ENCODE results near the gene GMCL2. TPM values are rescaled to one million over a fixed set of nuclear protein-coding genes. Genes with fewer than 3 reads are reported as not detected.

The GMCL2 gene
- total and polyA plus RNA-seq, 9 of the 15 experiments (the other 6 are each of a cell fraction or from before 2014, with no cell fraction given) = 0.04 TPM; not detected in 8

- H3K9me3 ChIP-seq (replicated peaks; ENCODE audit: control insufficient read depth, insufficient read depth, low read depth, low read length) = no peaks in the 10 kb centered on the region
- no TSS peak for BruUV-seq (replicated peaks)
- WGBS (ENCODE audit: insufficient coverage, low coverage, missing lambda C conversion rate) = 8% methylated on average over 2 of the region's 2 CpGs
- H3K9ac ChIP-seq (ENCODE audit: insufficient read depth in 1 of 2, low read depth in 2 of 2, low read length in 2 of 2) = no peak overlapping the region
- H3K4me2 ChIP-seq (ENCODE audit: insufficient read depth, low read length) = no peak overlapping the region
- no peak overlapping the region for H3K27ac ChIP-seq (ENCODE audit: extremely low read depth, low read depth, low read length)
- H3K9me1 ChIP-seq (ENCODE audit: control insufficient read depth, insufficient read depth, low read length) = no peaks in the 10 kb centered on the region
- FAIRE-seq (no peak), DNase-seq (ENCODE audit: extremely low read depth in 1 of 4, low spot score in 3 of 4) (peak in 1 of 4 experiments; percentile 2), ATAC-seq (no peak)
- H3K4me3 ChIP-seq = no peak overlapping the region
- intact Hi-C loops (cut with micrococcal nuclease) (no loop called here), in situ Hi-C loops (cut with MboI) (no loop called here)
- no peaks in the 10 kb centered on the region for H3K36me3 ChIP-seq (ENCODE audit: control insufficient read depth, insufficient read depth, low read length)
- no peaks in the 10 kb centered on the region for H3K79me2 ChIP-seq (ENCODE audit: control insufficient read depth, insufficient read depth, low read length)
- H4K20me1 ChIP-seq (replicated peaks; ENCODE audit: control insufficient read depth, insufficient read depth, low read length) = no peaks in the 10 kb centered on the region
- H3K27me3 ChIP-seq (ENCODE audit: control insufficient read depth in 2 of 2, insufficient read depth in 2 of 2, low read length in 2 of 2) = peaks cover 6 to 14% of the 10 kb centered on the region in 2 experiments; a peak in 3 of 5 replicates
- H3K4me1 ChIP-seq (replicated peaks in 1 of 2; ENCODE audit: control insufficient read depth in 2 of 2, insufficient read depth in 2 of 2, low read length in 2 of 2) = peaks cover 0 to 3% of the 10 kb centered on the region in 2 experiments; a peak in 2 of 5 replicates
- CTCF ChIA-PET (ENCODE audit: low intra/inter-chr PET ratio) = no interaction called here
- POLR2A ChIA-PET = interaction anchor here (0.7 kb wide), 1 partner anchor 10 kb away, joined by 3 read pairs; no protein-coding TSS in a partner anchor
- no peak overlapping the region for H2AFZ ChIP-seq (ENCODE audit: low read depth, low read length)
- TF ChIP-seq MGA (IDR thresholded peaks at IDR 0.05) (no peak), SMAD4 (CRISPR knock-in tag; conservative IDR thresholded peaks at IDR 0.05) (no peak), PURB (CRISPR knock-in tag; IDR thresholded peaks at IDR 0.05; ENCODE audit: low read depth) (no peak), ZHX1 (conservative IDR thresholded peaks at IDR 0.05; ENCODE audit: low read length) (no peak)
These were observed 16.7 kb downstream of the GMCL2 start for GRCh38 chr5:178170455-178170854.

Measured in K562 (cell line).